DOHH2 (cell line): Measurements from ENCODE around the gene DYNC1LI1.

Experiments used
- H3F3A ChIP-seq: fragments of 200-600 bp; sonication (generic), shearing (Covaris generic); 2 replicates; pipeline ENCODE4 v1.6.0; 2016; ENCODE audit warnings: antibody characterized with exemption, mild to moderate bottlenecking; ENCODE audit not compliant: control insufficient read depth, insufficient read depth
- H3K27ac ChIP-seq: fragments of 200-600 bp; sonication (generic); 2 replicates; pipeline ENCODE4 v1.5.1; 2014; ENCODE audit warnings: low read depth, mild to moderate bottlenecking, low read length, moderate library complexity
- H3K27me3 ChIP-seq: fragments of 200-600 bp; sonication (generic); 2 replicates; pipeline ENCODE4 v1.6.1; 2014; ENCODE audit warnings: mild to moderate bottlenecking, low read length, mixed read lengths; ENCODE audit not compliant: control insufficient read depth
- H3K36me3 ChIP-seq: fragments of 200-600 bp; sonication (generic); 2 replicates; pipeline ENCODE4 v1.6.1; 2014; ENCODE audit warnings: mild to moderate bottlenecking, low read length, moderate library complexity, mixed read lengths; ENCODE audit not compliant: control insufficient read depth
- H3K4me1 ChIP-seq: fragments of 200-600 bp; sonication (generic); 2 replicates; pipeline ENCODE4 v1.6.1; 2014; ENCODE audit warnings: mild to moderate bottlenecking, low read length, mixed read lengths; ENCODE audit not compliant: control insufficient read depth
- H3K4me2 ChIP-seq: fragments of 200-600 bp; sonication (generic); 2 replicates; pipeline ENCODE4 v1.6.0; 2014; ENCODE audit warnings: mild to moderate bottlenecking, low read length, moderate library complexity
- H3K4me3 ChIP-seq: fragments of 200-600 bp; sonication (generic); 2 replicates; pipeline ENCODE4 v1.5.1; 2014; ENCODE audit warnings: mild to moderate bottlenecking, low read length, mixed read lengths
- H3K79me2 ChIP-seq: fragments of 200-600 bp; sonication (generic); 2 replicates; pipeline ENCODE4 v1.6.1; 2014; ENCODE audit warnings: mild to moderate bottlenecking, low read length, mixed read lengths; ENCODE audit not compliant: control insufficient read depth
- H3K9me2 ChIP-seq: fragments of 200-600 bp; sonication (generic); replicated peaks from 2 replicates; pipeline ENCODE4 v1.6.1; 2014; ENCODE audit warnings: mild to moderate bottlenecking, low read length, mixed read lengths; ENCODE audit not compliant: control insufficient read depth
- H3K9me3 ChIP-seq: fragments of 200-600 bp; sonication (generic); 2 replicates; pipeline ENCODE4 v1.6.1; 2014; ENCODE audit warnings: antibody characterized with exemption, low read length, mixed read lengths; ENCODE audit not compliant: control insufficient read depth, insufficient read depth
- H4K20me1 ChIP-seq: fragments of 200-600 bp; sonication (generic); 2 replicates; pipeline ENCODE4 v1.6.0; 2014; ENCODE audit warnings: low read depth, mild to moderate bottlenecking, antibody characterized with exemption, low read length, moderate library complexity; ENCODE audit not compliant: control insufficient read depth, insufficient read depth
- CTCF ChIP-seq: fragments of 200-600 bp; sonication (generic); IDR thresholded peaks from one replicate; pipeline ENCODE4 v1.5.1; 2014; ENCODE audit warnings: antibody characterized with exemption, mild to moderate bottlenecking, low read depth, low read length; ENCODE audit not compliant: poor library complexity, severe bottlenecking
- EZH2phosphoT487 ChIP-seq: fragments of 200-600 bp; sonication (generic); IDR thresholded peaks from 2 replicates; pipeline ENCODE4 v1.6.1; 2017; ENCODE audit warnings: borderline replicate concordance, mild to moderate bottlenecking, antibody characterized with exemption, low read length, moderate library complexity, mixed read lengths

Gene DYNC1LI1

GRCh38 chr3:32570421-32571191 is at the start of gene DYNC1LI1:
DYNC1LI1 (minus strand) TSS chr3:32570858; CDS start chr3:32570770, 88 bp downstream.
- 0 out of 2 replicates have a peak, but pooled peaks cover 3% of the 10 kb centered on the region for H3F3A ChIP-seq
- H3K4me3 ChIP-seq: peak within 1 kb of the TSS; percentile 95
- H3K27me3 ChIP-seq: no peaks in the 10 kb centered on the region
- no peaks in the 10 kb centered on the region for H3K9me2 ChIP-seq
- peaks cover 23% of the 10 kb centered on the region for H3K36me3 ChIP-seq
- peaks cover 28% of the 10 kb centered on the region for H3K4me1 ChIP-seq
- H3K79me2 ChIP-seq: peaks cover 51% of the 10 kb centered on the region
- peak within 1 kb of the TSS; percentile 88 for H3K4me2 ChIP-seq
- peaks cover 7% of the 10 kb centered on the region for H4K20me1 ChIP-seq
- H3K27ac ChIP-seq: peak within 1 kb of the TSS; percentile 64
- no peak for TF ChIP-seq CTCF
- no peak for TF ChIP-seq EZH2phosphoT487
- H3K9me3 ChIP-seq: no peaks in the 10 kb centered on the region

GRCh38 chr3:32619395-32619794 is 48.7 kb upstream of the DYNC1LI1 start:
- TF ChIP-seq CTCF: no peak
- no peak for TF ChIP-seq EZH2phosphoT487
- Histone ChIP-seq H3K4me1 (no peaks in the 10 kb centered on the region), H3F3A (no peaks in the 10 kb centered on the region), H3K9me2 (no peaks in the 10 kb centered on the region), H3K27ac (no peak overlapping the region), H3K79me2 (no peaks in the 10 kb centered on the region), H4K20me1 (no peaks in the 10 kb centered on the region), H3K4me2 (no peak overlapping the region), H3K9me3 (0 out of 2 replicates have a peak, but pooled peaks cover 3% of the 10 kb centered on the region), H3K36me3 (no peaks in the 10 kb centered on the region), H3K4me3 (no peak overlapping the region), H3K27me3 (no peaks in the 10 kb centered on the region)

- Histone ChIP-seq H3K36me3 (no peaks in the 10 kb centered on the region), H3K4me3 (no peak overlapping the region), H3F3A (no peaks in the 10 kb centered on the region), H3K4me2 (no peak overlapping the region), H3K4me1 (no peaks in the 10 kb centered on the region), H3K79me2 (no peaks in the 10 kb centered on the region), H3K27ac (no peak overlapping the region), H4K20me1 (no peaks in the 10 kb centered on the region), H3K9me3 (0 out of 2 replicates have a peak, but pooled peaks cover 3% of the 10 kb centered on the region), H3K27me3 (no peaks in the 10 kb centered on the region), H3K9me2 (no peaks in the 10 kb centered on the region)
- TF ChIP-seq CTCF: no peak
- no peak for TF ChIP-seq EZH2phosphoT487
These were observed 45.8 kb upstream of the DYNC1LI1 start for GRCh38 chr3:32616267-32616962.
